HG02642 (cell line): ENCODE data around the gene NAA40.

Experiments
- ATAC-seq: cut with Tn5 transposase; IDR thresholded peaks from one replicate; pipeline ENCODE4 v1.9.1; 2021; ENCODE audit warnings: mild to moderate bottlenecking; ENCODE audit not compliant: unreplicated experiment, poor library complexity

The NAA40 gene

DNA sequence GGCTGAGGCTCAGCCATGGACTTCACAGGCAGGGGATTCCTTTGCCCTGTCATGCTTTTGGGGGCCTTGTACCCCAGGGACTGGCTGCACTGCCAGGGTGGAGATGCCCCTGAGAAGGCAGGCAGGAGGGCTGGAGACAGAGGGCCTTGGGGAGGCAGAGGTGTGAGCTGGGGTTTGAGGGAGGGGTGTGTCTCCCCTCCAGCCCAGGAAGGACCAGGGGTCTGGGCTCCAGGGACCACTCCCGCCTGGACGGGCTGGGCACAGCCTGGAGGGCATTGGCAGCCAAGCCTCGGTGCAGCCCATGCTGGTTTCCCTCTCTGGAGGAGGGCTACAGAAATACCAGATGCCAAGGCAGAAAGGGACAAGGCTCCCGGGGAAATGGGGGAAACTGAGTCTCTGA is 66.9 kb downstream of the NAA40 start:
- ATAC-seq, result no peak

GRCh38 chr11:64006398-64006797 is 67.6 kb downstream of the NAA40 start:
- no peak for ATAC-seq
